H1 (cell line): Measurements from ENCODE around the gene FES. TPM values are rescaled to one million over a fixed set of nuclear protein-coding genes. Genes with fewer than 3 reads are reported as not detected.

Experiments
- CTCF ChIA-PET: fragments of 300-600 bp; sonication (Branson Sonifier 250); formaldehyde crosslinking; loops from one replicate; lab custom pipeline; 2021; ENCODE audit not compliant: partially characterized antibody; lab: Charles Lee
- POLR2A ChIA-PET: fragments of 300-600 bp; sonication (Branson Sonifier 250); formaldehyde crosslinking; loops from one replicate; lab custom pipeline; 2021; ENCODE audit warnings: inconsistent platforms; ENCODE audit not compliant: partially characterized antibody; lab: Charles Lee
- DNase-seq, 2 experiments: peaks; one replicate each; pipeline versions ENCODE4 v3.0.0 to v3.0.0-alpha.2; 2010 to 2022; ENCODE audit warnings: low spot score in 2 of 2, low read depth in 1 of 2, mixed read lengths in 1 of 2
- FAIRE-seq: peaks from 2 replicates; lab custom pipeline; 2011; peaks lifted over from hg19 to GRCh38; lab: Jason Lieb, UNC
- H2AFZ ChIP-seq: 2 replicates; pipeline ENCODE4 v1.8.1; 2012; ENCODE audit warnings: low read length, inconsistent platforms
- H2AK5ac ChIP-seq: 2 replicates; pipeline ENCODE4 v1.6.1; 2013; ENCODE audit warnings: low read depth, low read length
- H2BK120ac ChIP-seq: replicated peaks from 2 replicates; pipeline ENCODE3; 2013; ENCODE audit warnings: low read depth, low read length, inconsistent platforms
- H2BK12ac ChIP-seq: 2 replicates; pipeline ENCODE4 v1.6.1; 2013; ENCODE audit warnings: low read depth, low read length
- H2BK15ac ChIP-seq: 2 replicates; pipeline ENCODE4 v1.6.1; 2013; ENCODE audit warnings: low read length
- H2BK20ac ChIP-seq: 2 replicates; pipeline ENCODE4 v1.6.1; 2013; ENCODE audit warnings: low read length
- H2BK5ac ChIP-seq: 2 replicates; pipeline ENCODE4 v1.6.1; 2013; ENCODE audit warnings: low read depth, low read length
- H3K14ac ChIP-seq: 2 replicates; pipeline ENCODE4 v1.6.1; 2013; ENCODE audit warnings: inconsistent platforms; ENCODE audit not compliant: insufficient read length
- H3K18ac ChIP-seq: 2 replicates; pipeline ENCODE4 v1.6.1; 2013; ENCODE audit warnings: low read length; ENCODE audit errors: extremely low read depth
- H3K23ac ChIP-seq: 2 replicates; pipeline ENCODE4 v1.6.1; 2013; ENCODE audit warnings: inconsistent platforms; ENCODE audit not compliant: insufficient read length
- H3K23me2 ChIP-seq: 2 replicates; pipeline ENCODE4 v1.6.1; 2013; ENCODE audit warnings: low read depth, low read length
- H3K27ac ChIP-seq: 2 replicates; pipeline ENCODE4 v1.6.1; 2011; ENCODE audit warnings: low read depth, low read length, inconsistent platforms
- H3K27me3 ChIP-seq, 4 experiments: replicated peaks in 1 of 4; 1 replicate in 1 of 4; 2 replicates in 3 of 4; pipeline versions ENCODE4 v1.6.1 to v1.8.1; 2011 to 2013; ENCODE audit warnings: low read length in 3 of 4, mild to moderate bottlenecking in 3 of 4, inconsistent platforms in 2 of 4, mixed read lengths in 2 of 4, moderate library complexity in 1 of 4; ENCODE audit not compliant: control insufficient read depth in 3 of 4, insufficient read depth in 3 of 4; ENCODE audit errors: extremely low read depth in 1 of 4
- H3K36me3 ChIP-seq, 4 experiments: 2 replicates each; pipeline versions ENCODE4 v1.6.1 to v1.8.1; 2011 to 2013; ENCODE audit warnings: mild to moderate bottlenecking in 4 of 4, low read length in 3 of 4, moderate library complexity in 2 of 4, control low read depth in 1 of 4, inconsistent platforms in 1 of 4; ENCODE audit not compliant: insufficient read depth in 4 of 4, control insufficient read depth in 2 of 4
- H3K4ac ChIP-seq: replicated peaks from 2 replicates; pipeline ENCODE3; 2013; ENCODE audit warnings: low read length, low read depth, mixed read lengths, inconsistent platforms; ENCODE audit not compliant: insufficient read length
- H3K4me1 ChIP-seq, 4 experiments: replicated peaks in 1 of 4; 1 replicate in 1 of 4; 2 replicates in 3 of 4; pipeline versions ENCODE4 v1.6.1 to v1.8.1; 2011 to 2013; ENCODE audit warnings: low read length in 3 of 4, inconsistent platforms in 2 of 4, mixed read lengths in 1 of 4; ENCODE audit not compliant: insufficient read depth in 4 of 4, control insufficient read depth in 3 of 4
- H3K4me2 ChIP-seq, 2 experiments: 2 replicates each; pipeline versions ENCODE4 v1.6.1 to v1.8.1; 2011 to 2013; ENCODE audit warnings: low read depth in 2 of 2, low read length in 2 of 2, control low read depth in 1 of 2, inconsistent platforms in 1 of 2, mild to moderate bottlenecking in 1 of 2; ENCODE audit not compliant: insufficient read depth in 1 of 2
- H3K4me3 ChIP-seq, 4 experiments: fragments of 200-600, 300-600 bp in 1 of 4; sonication (generic), shearing (Covaris generic), sonication (Bioruptor Twin) in 1 of 4; 2 replicates each; pipeline versions ENCODE4 v1.5.1 to v1.8.1; 2011 to 2016; ENCODE audit warnings: low read length in 4 of 4, low read depth in 3 of 4, control low read depth in 2 of 4, inconsistent platforms in 2 of 4, mild to moderate bottlenecking in 2 of 4, mixed read lengths in 1 of 4, moderate library complexity in 1 of 4; ENCODE audit not compliant: insufficient read depth in 2 of 4; ENCODE audit errors: extremely low read depth in 1 of 4
- H3K56ac ChIP-seq: replicated peaks from 2 replicates; pipeline ENCODE3; 2013; ENCODE audit warnings: low read depth, mild to moderate bottlenecking, mixed read lengths, low read length, inconsistent platforms; ENCODE audit not compliant: insufficient read length
- H3K79me1 ChIP-seq: 2 replicates; pipeline ENCODE4 v1.6.1; 2013; ENCODE audit warnings: low read depth, low read length, control low read depth
- H3K79me2 ChIP-seq, 2 experiments: 2 replicates each; pipeline versions ENCODE4 v1.6.1 to v1.8.1; 2012 to 2013; ENCODE audit warnings: low read length in 2 of 2, mild to moderate bottlenecking in 2 of 2, inconsistent platforms in 1 of 2; ENCODE audit not compliant: insufficient read depth in 2 of 2, control insufficient read depth in 1 of 2
- H3K9ac ChIP-seq, 4 experiments: replicated peaks in 1 of 4; 1 replicate in 1 of 4; 2 replicates in 3 of 4; pipeline versions ENCODE4 v1.6.1 to v1.8.1; 2011 to 2013; ENCODE audit warnings: low read depth in 3 of 4, low read length in 3 of 4, control low read depth in 2 of 4, mild to moderate bottlenecking in 2 of 4, moderate library complexity in 2 of 4, inconsistent platforms in 1 of 4; ENCODE audit errors: extremely low read depth in 1 of 4
- H3K9me3 ChIP-seq, 2 experiments: 2 replicates each; pipeline versions ENCODE4 v1.6.1 to v1.8.1; 2012 to 2013; ENCODE audit warnings: mild to moderate bottlenecking in 2 of 2, moderate library complexity in 2 of 2, control low read depth in 1 of 2, inconsistent platforms in 1 of 2, low read depth in 1 of 2, low read length in 1 of 2, mixed read lengths in 1 of 2; ENCODE audit not compliant: insufficient read depth in 2 of 2
- H4K20me1 ChIP-seq, 2 experiments: replicated peaks in 1 of 2; 2 replicates each; pipeline versions ENCODE3 to v1.8.1; 2011 to 2013; ENCODE audit warnings: inconsistent platforms in 2 of 2, low read length in 2 of 2, mild to moderate bottlenecking in 1 of 2; ENCODE audit not compliant: insufficient read depth in 2 of 2, control insufficient read depth in 1 of 2
- H4K5ac ChIP-seq: 2 replicates; pipeline ENCODE4 v1.6.1; 2013; ENCODE audit warnings: low read length, low read depth, mixed read lengths, inconsistent platforms; ENCODE audit not compliant: insufficient read length
- H4K8ac ChIP-seq: 2 replicates; pipeline ENCODE4 v1.8.0; 2013; ENCODE audit warnings: mild to moderate bottlenecking, moderate library complexity, low read length, inconsistent platforms; ENCODE audit not compliant: insufficient read depth; ENCODE audit errors: extremely low read depth
- H4K91ac ChIP-seq: replicated peaks from 2 replicates; pipeline ENCODE3; 2013; ENCODE audit warnings: low read length, mixed read lengths, inconsistent platforms; ENCODE audit not compliant: insufficient read length
- CHD1 ChIP-seq: IDR thresholded peaks from 2 replicates; pipeline ENCODE4 v1.6.1; 2012; ENCODE audit warnings: low read depth, low read length, improper control_type of control experiment
- CTCF ChIP-seq, 3 experiments: IDR thresholded peaks; 1 replicate in 2 of 3; 2 replicates in 1 of 3; pipeline versions ENCODE4 v1.5.1 to v1.6.1; 2011; ENCODE audit warnings: low read length in 3 of 3, mild to moderate bottlenecking in 3 of 3, inconsistent platforms in 2 of 3, low read depth in 1 of 3, moderate library complexity in 1 of 3; ENCODE audit not compliant: insufficient read depth in 1 of 3; ENCODE audit errors: control extremely low read depth in 1 of 3
- EP300 ChIP-seq, 2 experiments: IDR thresholded peaks; 1 replicate in 1 of 2; 2 replicates in 1 of 2; pipeline ENCODE4 v1.6.1; 2011 to 2012; ENCODE audit warnings: low read depth in 2 of 2, low read length in 2 of 2, mild to moderate bottlenecking in 2 of 2, borderline replicate concordance in 1 of 2, inconsistent platforms in 1 of 2, moderate library complexity in 1 of 2
- NANOG ChIP-seq: IDR thresholded peaks from 2 replicates; pipeline ENCODE4 v1.6.1; 2011; ENCODE audit warnings: low read length, low read depth, mild to moderate bottlenecking, inconsistent platforms; ENCODE audit not compliant: insufficient read depth, poor library complexity, severe bottlenecking
- POLR2A ChIP-seq, 2 experiments: IDR thresholded peaks; 1 replicate in 1 of 2; 2 replicates in 1 of 2; pipeline ENCODE4 v1.6.1; 2011; ENCODE audit warnings: low read depth in 2 of 2, low read length in 2 of 2, mild to moderate bottlenecking in 2 of 2; ENCODE audit errors: control extremely low read depth in 1 of 2
- RAD21 ChIP-seq, 2 experiments: IDR thresholded peaks in 1 of 2; conservative IDR thresholded peaks in 1 of 2; 2 replicates each; pipeline ENCODE4 v1.6.1; 2011; ENCODE audit warnings: low read depth in 2 of 2, low read length in 2 of 2, improper control_type of control experiment in 1 of 2, inconsistent platforms in 1 of 2, mild to moderate bottlenecking in 1 of 2, moderate library complexity in 1 of 2
- WGBS, 2 experiments: shearing (Covaris generic) in 1 of 2; methylation state at CpG; one replicate each; pipeline versions ENCODE4 v1.1.6 to v1.1.7; 2013 to 2015; ENCODE audit warnings: low lambda C conversion rate in 2 of 2, mixed read lengths in 2 of 2, inconsistent platforms in 1 of 2, low coverage in 1 of 2, missing lambda C conversion rate in 1 of 2; ENCODE audit not compliant: insufficient replicate concordance in 2 of 2, insufficient coverage in 1 of 2, insufficient read length in 1 of 2; ENCODE audit errors: extremely low coverage in 1 of 2, missing lambda C conversion rate in 1 of 2; 5-methylcytosine and 5-hydroxymethylcytosine counted together
- polyA plus RNA-seq, 7 experiments: library from polyadenylated mRNA; depleted of rRNA in 3 of 7; stranded (reverse) in 5 of 7; unstranded in 2 of 7; fragments of >200 nt in 5 of 7; fragments of 200-250 nt in 2 of 7; gene quantifications; 1 replicate in 5 of 7; 2 replicates in 1 of 7; 4 replicates in 1 of 7; pipeline versions ENCODE4 v1.2.1 to v1.2.3, GENCODE V29; 2011 to 2013; ENCODE audit warnings: missing spikeins in 2 of 7, mixed read lengths in 2 of 7
- total RNA-seq: library from RNA; stranded (reverse); fragmentation: NEBNext Ultra II Directional; extraction: Animal tissue kit (Norgen Biotek cat#: 25700); gene quantifications from 2 replicates; pipeline ENCODE4 v1.2.1, GENCODE V29; 2021

The FES gene
- total and polyA plus RNA-seq, 2 of the 8 experiments (the other 6 are each of a cell fraction or from before 2014, with no cell fraction given), result 8.5 to 8.6 TPM

DNA sequence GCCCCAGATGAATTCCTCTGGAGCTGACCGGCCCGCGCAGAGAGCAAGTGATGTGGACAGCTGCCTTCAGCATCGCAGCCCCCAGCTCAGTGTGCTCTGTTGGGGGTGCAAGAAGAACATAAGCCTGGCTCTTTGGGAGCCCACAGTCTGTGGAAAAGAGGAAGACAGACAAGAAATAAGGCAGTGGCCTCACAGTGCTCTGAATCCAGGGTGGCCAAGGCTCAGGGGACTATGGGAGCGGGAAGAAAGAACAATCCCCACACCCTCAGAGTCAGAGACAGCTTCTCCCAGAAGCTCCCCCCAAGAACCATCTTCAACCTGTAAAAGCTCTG is 48.3 kb downstream of the FES start:
- peak overlapping the region; percentile 47 to 93 for H3K4me2 ChIP-seq
- H2AK5ac ChIP-seq, result no peak overlapping the region
- H4K8ac ChIP-seq, result no peak overlapping the region
- H3K9ac ChIP-seq, result no peak overlapping the region; a peak in 1 of 7 replicates
- no peak overlapping the region for H3K18ac ChIP-seq
- no peak for TF ChIP-seq CTCF (IDR thresholded peaks at IDR 0.05; ENCODE audit: control extremely low read depth in 1 of 3, insufficient read depth in 1 of 3, low read depth in 1 of 3, low read length in 3 of 3)
- no peak for TF ChIP-seq RAD21 (IDR thresholded peaks at IDR 0.05 in 1 of 2, conservative IDR thresholded peaks at IDR 0.05 in 1 of 2; ENCODE audit: low read depth in 2 of 2, low read length in 2 of 2)
- TF ChIP-seq POLR2A (IDR thresholded peaks at IDR 0.05; ENCODE audit: control extremely low read depth in 1 of 2, low read depth in 2 of 2, low read length in 2 of 2), result no peak
- no peak for TF ChIP-seq NANOG
- no peak for TF ChIP-seq CHD1
- no peak for TF ChIP-seq EP300 (IDR thresholded peaks at IDR 0.05; ENCODE audit: borderline replicate concordance in 1 of 2, low read depth in 2 of 2, low read length in 2 of 2)
- H2BK12ac ChIP-seq, result 0 out of 2 replicates have a peak overlapping the region, but pooled peaks have one; percentile 27
- H3K56ac ChIP-seq, result no peak overlapping the region
- H3K4ac ChIP-seq, result no peak overlapping the region
- H2AFZ ChIP-seq, result 0 out of 2 replicates have a peak overlapping the region, but pooled peaks have one; percentile 43
- DNase-seq (no peak), FAIRE-seq (no peak)
- H2BK20ac ChIP-seq, result no peak overlapping the region
- peaks cover 0 to 1% of the 10 kb centered on the region in 2 experiments for H4K20me1 ChIP-seq
- no peaks in the 10 kb centered on the region; the same call in 1 of the 2 replicates for H3K79me1 ChIP-seq
- H4K5ac ChIP-seq, result no peak overlapping the region
- H3K27ac ChIP-seq, result no peak overlapping the region
- WGBS, 2 experiments, result 45% methylated on average over 2 of the region's 5 CpGs; no CpG with 5 or more reads in 1 of the 2 experiments
- ChIA-PET POLR2A (interaction anchor here (0.8 to 5.0 kb wide), 5 partner anchors 11 to 62 kb away, joined by 3 to 24 read pairs (median 12); partner anchors contain the start of genes MAN2A2 and RCCD1), CTCF (interaction anchor here (0.7 to 20.7 kb wide), 44 partner anchors 10 to 920 kb away, joined by 3 to 306 read pairs (median 5); partner anchors contain the start of genes BLM, FES, FURIN and MAN2A2)
- H3K4me1 ChIP-seq, result peaks cover 0 to 13% (median 7%) of the 10 kb centered on the region in 4 experiments; a peak in 6 of 7 replicates
- H3K14ac ChIP-seq, result no peak overlapping the region
- peak overlapping the region in 2 of 4 experiments; percentile 58 to 82; a peak in 4 of 8 replicates for H3K4me3 ChIP-seq
- no peaks in the 10 kb centered on the region for H3K9me3 ChIP-seq
- no peak overlapping the region for H2BK5ac ChIP-seq
- no peak overlapping the region for H2BK15ac ChIP-seq
- H3K23ac ChIP-seq, result no peak overlapping the region
- H4K91ac ChIP-seq, result no peak overlapping the region
- peaks cover 11% of the 10 kb centered on the region; the same call in 1 of the 2 replicates for H3K23me2 ChIP-seq
- peaks cover 0 to 4% (median 1%) of the 10 kb centered on the region in 4 experiments; a peak in 1 of 8 replicates for H3K36me3 ChIP-seq
- H2BK120ac ChIP-seq, result no peak overlapping the region
- H3K27me3 ChIP-seq, result 0 out of 7 replicates have a peak, but pooled peaks cover 0 to 4% (median 0%) of the 10 kb centered on the region in 4 experiments
- H3K79me2 ChIP-seq, result no peaks in the 10 kb centered on the region
